MM.1S (cell line): ENCODE results near the gene EFCAB6.

Experiments
- DNase-seq: peaks from one replicate; pipeline ENCODE4 v3.0.0-alpha.2; 2015
- H2AFZ ChIP-seq: fragments of 300-600 bp; sonication (generic); 2 replicates; pipeline ENCODE4 v1.6.0; 2016; ENCODE audit warnings: antibody characterized with exemption, low read length
- H3F3A ChIP-seq: fragments of 300-600 bp; sonication (generic); 2 replicates; pipeline ENCODE4 v1.6.1; 2016; ENCODE audit warnings: mild to moderate bottlenecking, antibody characterized with exemption, low read length, moderate library complexity, mixed read lengths; ENCODE audit not compliant: insufficient read depth
- H3K27ac ChIP-seq: fragments of 300-600 bp; sonication (generic); 2 replicates; pipeline ENCODE4 v1.5.1; 2016; ENCODE audit warnings: mild to moderate bottlenecking, low read length
- H3K27me3 ChIP-seq: fragments of 300-600 bp; sonication (generic); replicated peaks from 2 replicates; pipeline ENCODE4 v1.6.0; 2016; ENCODE audit warnings: low read length; ENCODE audit not compliant: insufficient read depth
- H3K36me3 ChIP-seq: fragments of 300-600 bp; sonication (generic); replicated peaks from 2 replicates; pipeline ENCODE4 v1.6.1; 2016; ENCODE audit warnings: mild to moderate bottlenecking, low read length, mixed read lengths; ENCODE audit not compliant: insufficient read depth
- H3K4me1 ChIP-seq: fragments of 300-600 bp; sonication (generic); 2 replicates; pipeline ENCODE4 v1.6.1; 2016; ENCODE audit warnings: low read length, mixed read lengths
- H3K4me2 ChIP-seq: fragments of 300-600 bp; sonication (generic); 2 replicates; pipeline ENCODE4 v1.6.0; 2016; ENCODE audit warnings: low read depth, low read length
- H3K4me3 ChIP-seq: fragments of 300-600 bp; sonication (generic); 2 replicates; pipeline ENCODE4 v1.5.1; 2016; ENCODE audit warnings: low read length, mixed read lengths
- H3K79me2 ChIP-seq: fragments of 300-600 bp; sonication (generic); 2 replicates; pipeline ENCODE4 v1.6.1; 2016; ENCODE audit warnings: mixed run types, low read length, mixed read lengths
- H3K9ac ChIP-seq: fragments of 300-600 bp; sonication (generic); 2 replicates; pipeline ENCODE4 v1.6.1; 2016; ENCODE audit warnings: low read length, mixed read lengths
- H3K9me2 ChIP-seq: fragments of 300-600 bp; sonication (generic); replicated peaks from 2 replicates; pipeline ENCODE4 v1.6.1; 2016; ENCODE audit warnings: mild to moderate bottlenecking, low read length, mixed read lengths; ENCODE audit not compliant: insufficient read depth
- H3K9me3 ChIP-seq: fragments of 300-600 bp; sonication (generic); replicated peaks from 2 replicates; pipeline ENCODE4 v1.6.1; 2016; ENCODE audit warnings: mild to moderate bottlenecking, low read length, mixed read lengths; ENCODE audit not compliant: insufficient read depth
- H4K20me1 ChIP-seq: fragments of 300-600 bp; sonication (generic); 2 replicates; pipeline ENCODE4 v1.6.1; 2016; ENCODE audit warnings: mild to moderate bottlenecking, low read length, moderate library complexity, mixed read lengths; ENCODE audit not compliant: insufficient read depth
- CTCF ChIP-seq: fragments of 300-600 bp; sonication (generic); IDR thresholded peaks from 2 replicates; pipeline ENCODE4 v1.5.1; 2016; ENCODE audit warnings: antibody characterized with exemption, low read length, mixed read lengths
- EZH2 ChIP-seq: fragments of 300-600 bp; sonication (generic); optimal IDR thresholded peaks from 2 replicates; pipeline ENCODE3; 2017; ENCODE audit warnings: low read depth, mild to moderate bottlenecking, antibody characterized with exemption, low read length, mixed read lengths
- EZH2phosphoT487 ChIP-seq: fragments of 300-600 bp; sonication (generic); IDR thresholded peaks from 2 replicates; pipeline ENCODE4 v1.6.1; 2018; ENCODE audit warnings: antibody characterized with exemption, low read length

EFCAB6 gene

GRCh38 chr22:43592476-43592875, 219.6 kb downstream of the EFCAB6 start:
- Histone ChIP-seq H3K4me1 (no peaks in the 10 kb centered on the region), H3K4me3 (no peak overlapping the region), H3K9me3 (no peaks in the 10 kb centered on the region), H4K20me1 (no peaks in the 10 kb centered on the region), H3K27me3 (no peaks in the 10 kb centered on the region), H3K4me2 (no peak overlapping the region), H3K27ac (no peak overlapping the region), H3K79me2 (no peaks in the 10 kb centered on the region), H3K9me2 (no peaks in the 10 kb centered on the region), H3K36me3 (no peaks in the 10 kb centered on the region), H3F3A (no peaks in the 10 kb centered on the region), H3K9ac (no peak overlapping the region), H2AFZ (no peak overlapping the region)
- TF ChIP-seq EZH2phosphoT487, result no peak
- TF ChIP-seq CTCF, result no peak
- no peak for TF ChIP-seq EZH2
- DNase-seq, result no peak

- Histone ChIP-seq H4K20me1 (no peaks in the 10 kb centered on the region), H3K9me3 (no peaks in the 10 kb centered on the region), H3K27ac (no peak overlapping the region), H3K4me1 (no peaks in the 10 kb centered on the region), H3K79me2 (no peaks in the 10 kb centered on the region), H3K9ac (no peak overlapping the region), H3F3A (no peaks in the 10 kb centered on the region), H3K36me3 (no peaks in the 10 kb centered on the region), H3K4me2 (no peak overlapping the region), H3K4me3 (no peak overlapping the region), H3K27me3 (no peaks in the 10 kb centered on the region), H2AFZ (no peak overlapping the region), H3K9me2 (no peaks in the 10 kb centered on the region)
- TF ChIP-seq CTCF (no peak), EZH2 (no peak), EZH2phosphoT487 (no peak)
- no peak for DNase-seq
Observed at GRCh38 chr22:43591380-43591779, 220.7 kb downstream of the EFCAB6 start.

GRCh38 chr22:43587574-43587973, 224.5 kb downstream of the EFCAB6 start:
- H3F3A ChIP-seq, result no peaks in the 10 kb centered on the region
- no peaks in the 10 kb centered on the region for H3K9me3 ChIP-seq
- H3K79me2 ChIP-seq, result no peaks in the 10 kb centered on the region
- no peak overlapping the region for H3K27ac ChIP-seq
- no peak overlapping the region for H3K4me3 ChIP-seq
- H3K9me2 ChIP-seq, result no peaks in the 10 kb centered on the region
- DNase-seq, result no peak
- H2AFZ ChIP-seq, result no peak overlapping the region
- H4K20me1 ChIP-seq, result no peaks in the 10 kb centered on the region
- TF ChIP-seq CTCF, result no peak
- TF ChIP-seq EZH2, result no peak
- no peak for TF ChIP-seq EZH2phosphoT487
- no peaks in the 10 kb centered on the region for H3K36me3 ChIP-seq
- no peak overlapping the region for H3K4me2 ChIP-seq
- H3K4me1 ChIP-seq, result no peaks in the 10 kb centered on the region
- H3K9ac ChIP-seq, result no peak overlapping the region
- H3K27me3 ChIP-seq, result no peaks in the 10 kb centered on the region

GRCh38 chr22:43583501-43583900, 228.6 kb downstream of the EFCAB6 start:
- H3K27me3 ChIP-seq, result no peaks in the 10 kb centered on the region

More at GRCh38 chr22:43583501-43583900, 228.6 kb downstream of the EFCAB6 start:
- Histone ChIP-seq H4K20me1 (no peaks in the 10 kb centered on the region), H3K9me3 (no peaks in the 10 kb centered on the region), H3K9ac (no peak overlapping the region), H3K4me1 (no peaks in the 10 kb centered on the region), H3K4me2 (no peak overlapping the region), H3F3A (no peaks in the 10 kb centered on the region), H3K9me2 (no peaks in the 10 kb centered on the region), H3K79me2 (no peaks in the 10 kb centered on the region), H3K4me3 (no peak overlapping the region), H2AFZ (no peak overlapping the region), H3K36me3 (no peaks in the 10 kb centered on the region), H3K27ac (no peak overlapping the region)
- no peak for DNase-seq
- TF ChIP-seq EZH2, result no peak
- TF ChIP-seq EZH2phosphoT487, result no peak
- TF ChIP-seq CTCF, result no peak
